ENCODE results near the gene SH3GLB1.

SH3GLB1 gene

GRCh38 chr1:86739648-86740509 lies 35.5 kb downstream of the SH3GLB1 start:
- no peak for FAIRE-seq

- FAIRE-seq: peak; percentile 59
These were observed 37.7 kb downstream of the SH3GLB1 start for GRCh38 chr1:86741947-86742572.

GRCh38 chr1:86747304-86747703 lies 42.9 kb downstream of the SH3GLB1 start:
- no peak for FAIRE-seq

GRCh38 chr1:86748622-86749373 lies 44.4 kb downstream of the SH3GLB1 start:
- no peak for FAIRE-seq

GRCh38 chr1:86750076-86750475 lies 45.7 kb downstream of the SH3GLB1 start:
- FAIRE-seq: no peak

- no peak for FAIRE-seq
These were observed 46.2 kb downstream of the SH3GLB1 start for GRCh38 chr1:86750530-86750929.

GRCh38 chr1:86751923-86752322 lies 47.5 kb downstream of the SH3GLB1 start:
- FAIRE-seq: no peak

GRCh38 chr1:86753700-86754099 lies 49.3 kb downstream of the SH3GLB1 start:
- FAIRE-seq: no peak

- FAIRE-seq: no peak
These were observed 50.0 kb downstream of the SH3GLB1 start for GRCh38 chr1:86754265-86754974.

- FAIRE-seq: no peak
These were observed 51.7 kb downstream of the SH3GLB1 start for GRCh38 chr1:86756062-86756406.

- FAIRE-seq: no peak
These were observed 53.1 kb downstream of the SH3GLB1 start for GRCh38 chr1:86757272-86757984.

- FAIRE-seq: no peak
These were observed 54.2 kb downstream of the SH3GLB1 start for GRCh38 chr1:86758570-86758969.

- no peak for FAIRE-seq
These were observed 55.8 kb downstream of the SH3GLB1 start for GRCh38 chr1:86760199-86760598.

GRCh38 chr1:86762336-86762735 lies 58.0 kb downstream of the SH3GLB1 start:
- no peak for FAIRE-seq

GRCh38 chr1:86764523-86764922 lies 60.1 kb downstream of the SH3GLB1 start:
- FAIRE-seq: no peak

- FAIRE-seq: no peak
These were observed 60.7 kb downstream of the SH3GLB1 start for GRCh38 chr1:86765073-86765472.

GRCh38 chr1:86765674-86766073 lies 61.3 kb downstream of the SH3GLB1 start:
- FAIRE-seq: no peak

GRCh38 chr1:86768554-86768953 lies 64.2 kb downstream of the SH3GLB1 start:
- no peak for FAIRE-seq

- FAIRE-seq: no peak
These were observed 64.7 kb downstream of the SH3GLB1 start for GRCh38 chr1:86769065-86769464.

GRCh38 chr1:86773341-86774288 lies 69.2 kb downstream of the SH3GLB1 start:
- no peak for FAIRE-seq
